RWPE2 (cell line): ENCODE measurements around the gene ADAM12.

ENCODE experiments used
- ATAC-seq: fragments of 200-7000 bp; cut with Tn5 transposase; 3 replicates; pipeline ENCODE4 v1.9.1; 2021; ENCODE audit warnings: low read depth
- DNase-seq: peaks from one replicate; pipeline ENCODE4 v3.0.0-alpha.2; 2020; ENCODE audit warnings: low spot score
- H3K27ac ChIP-seq: fragments of 450-650 bp; 2 replicates; pipeline ENCODE4 v1.5.1; 2017; ENCODE audit warnings: mild to moderate bottlenecking; ENCODE audit not compliant: poor library complexity, severe bottlenecking
- H3K27me3 ChIP-seq: fragments of 250-450 bp; sonication (Bioruptor Pico); 2 replicates; pipeline ENCODE4 v1.5.1; 2021; ENCODE audit warnings: mild to moderate bottlenecking, moderate library complexity; ENCODE audit not compliant: insufficient read depth, poor library complexity, severe bottlenecking
- H3K36me3 ChIP-seq: fragments of 250-450 bp; sonication (Bioruptor Pico); 2 replicates; pipeline ENCODE4 v1.5.1; 2020; ENCODE audit warnings: low read depth, mild to moderate bottlenecking, moderate library complexity
- H3K4me1 ChIP-seq: fragments of 250-450 bp; sonication (Bioruptor Pico); 2 replicates; pipeline ENCODE4 v1.5.1; 2021; ENCODE audit warnings: mild to moderate bottlenecking, moderate library complexity; ENCODE audit not compliant: insufficient read depth, poor library complexity, severe bottlenecking
- H3K4me3 ChIP-seq: fragments of 250-450 bp; sonication (Bioruptor Pico); 2 replicates; pipeline ENCODE4 v1.5.1; 2021; ENCODE audit warnings: mild to moderate bottlenecking, moderate library complexity; ENCODE audit not compliant: severe bottlenecking
- H3K9me3 ChIP-seq: fragments of 250-450 bp; sonication (Bioruptor Pico); 2 replicates; pipeline ENCODE4 v1.5.1; 2021; ENCODE audit warnings: mild to moderate bottlenecking, moderate library complexity; ENCODE audit not compliant: severe bottlenecking
- TF ChIP-seq, protein P1 (sequence below): fragments of 450-650 bp; IDR thresholded peaks from one replicate; pipeline ENCODE4 v1.5.1; 2017; ENCODE audit warnings: mild to moderate bottlenecking, moderate library complexity; ENCODE audit not compliant: poor library complexity, severe bottlenecking

ADAM12 gene

DNA sequence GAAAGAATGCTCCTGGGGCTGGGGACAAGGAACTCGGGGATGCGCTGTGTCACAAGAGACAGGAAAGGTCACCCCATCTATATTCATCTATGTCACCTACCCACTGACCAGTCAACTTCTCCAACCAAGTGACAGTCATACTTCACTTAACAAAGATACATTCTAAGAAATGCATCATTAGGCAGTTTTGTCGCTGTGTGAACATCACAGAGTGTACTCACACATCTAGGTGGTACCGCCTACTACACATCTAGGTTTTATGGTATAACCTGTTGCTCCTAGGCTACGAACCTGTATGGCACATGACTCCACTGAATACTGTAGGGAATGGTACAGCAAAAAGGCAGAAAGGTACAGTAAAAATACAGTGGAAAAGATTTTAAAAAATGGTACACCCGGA, 3.8 kb upstream of the ADAM12 start:
- Histone ChIP-seq H3K9me3 (no peaks in the 10 kb centered on the region), H3K4me1 (peaks cover 1% of the 10 kb centered on the region), H3K27me3 (no peaks in the 10 kb centered on the region), H3K27ac (no peak overlapping the region), H3K4me3 (no peak overlapping the region), H3K36me3 (no peaks in the 10 kb centered on the region)
- TF ChIP-seq, protein P1, sequence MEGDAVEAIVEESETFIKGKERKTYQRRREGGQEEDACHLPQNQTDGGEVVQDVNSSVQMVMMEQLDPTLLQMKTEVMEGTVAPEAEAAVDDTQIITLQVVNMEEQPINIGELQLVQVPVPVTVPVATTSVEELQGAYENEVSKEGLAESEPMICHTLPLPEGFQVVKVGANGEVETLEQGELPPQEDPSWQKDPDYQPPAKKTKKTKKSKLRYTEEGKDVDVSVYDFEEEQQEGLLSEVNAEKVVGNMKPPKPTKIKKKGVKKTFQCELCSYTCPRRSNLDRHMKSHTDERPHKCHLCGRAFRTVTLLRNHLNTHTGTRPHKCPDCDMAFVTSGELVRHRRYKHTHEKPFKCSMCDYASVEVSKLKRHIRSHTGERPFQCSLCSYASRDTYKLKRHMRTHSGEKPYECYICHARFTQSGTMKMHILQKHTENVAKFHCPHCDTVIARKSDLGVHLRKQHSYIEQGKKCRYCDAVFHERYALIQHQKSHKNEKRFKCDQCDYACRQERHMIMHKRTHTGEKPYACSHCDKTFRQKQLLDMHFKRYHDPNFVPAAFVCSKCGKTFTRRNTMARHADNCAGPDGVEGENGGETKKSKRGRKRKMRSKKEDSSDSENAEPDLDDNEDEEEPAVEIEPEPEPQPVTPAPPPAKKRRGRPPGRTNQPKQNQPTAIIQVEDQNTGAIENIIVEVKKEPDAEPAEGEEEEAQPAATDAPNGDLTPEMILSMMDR = no peak
- ATAC-seq (no peak), DNase-seq (no peak)

DNA sequence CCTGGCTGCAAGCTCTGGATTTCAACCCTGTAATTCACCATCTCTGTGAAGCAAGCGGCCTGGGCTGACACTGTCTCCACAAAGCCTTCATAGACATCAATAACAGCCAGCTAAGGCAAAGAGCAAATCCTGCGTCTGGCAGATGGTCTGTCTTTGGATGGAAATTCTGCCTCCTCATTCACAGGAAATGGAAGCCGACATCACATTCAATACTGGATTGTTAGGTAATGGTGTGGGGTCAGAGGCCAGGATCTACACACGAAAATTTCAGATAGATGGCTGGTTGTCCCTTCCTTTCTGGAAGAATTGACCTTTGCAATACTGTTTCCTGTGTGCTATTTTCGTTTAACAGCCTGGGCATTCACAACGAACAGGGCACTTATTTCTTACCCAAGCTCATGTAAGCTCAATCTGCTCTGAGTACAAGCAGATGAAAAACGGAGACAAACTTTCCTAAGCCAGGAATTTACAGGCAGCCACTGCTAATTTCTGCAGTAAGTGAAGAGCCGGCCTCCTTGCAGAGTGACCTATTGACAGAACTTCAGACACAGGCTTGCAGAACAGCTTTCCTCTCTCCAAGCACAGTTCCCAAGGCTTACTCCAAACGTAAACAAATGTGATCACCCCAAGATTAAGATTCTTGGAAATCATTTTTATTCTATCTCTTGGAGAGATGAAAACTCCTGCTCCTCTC, 3.1 kb upstream of the ADAM12 start:
- ATAC-seq (no peak), DNase-seq (no peak)
- TF ChIP-seq, protein P1 = no peak
- H3K4me1 ChIP-seq = peaks cover 3% of the 10 kb centered on the region
- H3K27ac ChIP-seq = no peak overlapping the region
- no peak overlapping the region for H3K4me3 ChIP-seq
- H3K27me3 ChIP-seq = no peaks in the 10 kb centered on the region
- H3K9me3 ChIP-seq = no peaks in the 10 kb centered on the region
- H3K36me3 ChIP-seq = no peaks in the 10 kb centered on the region

DNA sequence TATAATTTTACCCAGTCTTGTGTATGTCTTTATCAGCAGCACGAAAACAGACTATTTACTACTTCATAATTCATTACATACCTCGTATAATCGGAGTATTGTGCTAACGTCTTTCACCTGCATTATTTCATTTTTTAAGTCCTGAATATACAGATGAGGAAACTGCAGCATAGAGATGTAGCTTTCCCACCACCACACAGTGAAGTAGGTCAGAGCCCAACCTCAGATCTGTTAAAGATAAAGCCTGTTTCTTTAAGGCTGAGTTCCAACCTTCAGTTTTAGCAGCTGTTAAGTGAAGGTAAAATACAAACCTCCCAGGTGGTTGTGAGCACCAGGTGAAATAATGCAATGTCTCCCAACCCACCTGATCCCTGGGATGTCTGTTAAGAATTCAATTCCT, 2.0 kb upstream of the ADAM12 start:
- DNase-seq (no peak), ATAC-seq (no peak)
- no peak overlapping the region for H3K27ac ChIP-seq
- no peak overlapping the region for H3K4me3 ChIP-seq
- H3K4me1 ChIP-seq = peaks cover 3% of the 10 kb centered on the region
- no peaks in the 10 kb centered on the region for H3K9me3 ChIP-seq
- TF ChIP-seq, protein P1 = no peak
- no peaks in the 10 kb centered on the region for H3K36me3 ChIP-seq
- no peaks in the 10 kb centered on the region for H3K27me3 ChIP-seq

DNA sequence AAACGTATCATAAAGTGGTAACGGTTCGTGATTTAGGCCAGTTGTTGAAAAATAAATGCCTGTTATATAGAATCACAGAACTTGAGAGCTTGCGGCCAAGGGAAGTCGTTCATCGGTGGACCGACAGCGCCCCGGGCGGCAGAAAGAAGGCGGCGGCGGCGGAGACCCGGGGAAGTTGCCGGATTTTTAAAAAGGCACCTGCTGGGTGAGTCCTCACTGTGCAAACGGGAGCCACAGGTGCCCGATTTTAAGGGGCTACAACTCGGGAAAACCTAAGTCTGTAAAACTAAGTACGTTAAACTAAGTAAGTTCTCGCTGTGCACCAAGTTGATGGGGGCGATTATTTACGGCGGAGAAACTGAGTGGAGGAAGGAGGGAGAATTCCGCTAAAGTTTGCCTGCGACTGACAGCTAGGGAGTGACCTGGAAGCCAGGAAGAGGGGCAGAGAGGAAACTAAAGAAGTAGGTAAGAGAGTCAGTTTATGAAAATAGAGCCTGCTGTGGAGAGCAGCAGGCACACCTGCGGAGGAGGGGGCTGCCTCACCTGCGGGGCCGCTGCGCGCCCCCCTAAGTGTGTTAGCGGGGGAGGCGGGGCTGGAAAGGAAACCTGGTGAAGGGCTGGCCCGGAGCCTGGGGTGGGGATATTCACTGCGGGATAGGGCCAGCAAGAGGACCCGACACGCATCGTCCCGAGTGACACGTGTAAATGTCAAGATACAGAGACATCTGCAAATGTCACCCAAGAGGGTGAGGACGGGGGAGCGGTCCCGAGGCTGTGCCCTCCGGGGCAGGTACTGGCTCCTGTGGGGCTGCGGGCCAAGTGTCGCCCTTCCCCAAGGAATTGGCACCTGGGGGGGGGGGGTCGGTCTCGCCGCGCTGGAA, 996 bp downstream of the ADAM12 start:
- Histone ChIP-seq H3K27me3 (no peaks in the 10 kb centered on the region), H3K36me3 (no peaks in the 10 kb centered on the region), H3K4me3 (peak overlapping the region; percentile 36), H3K9me3 (no peaks in the 10 kb centered on the region), H3K27ac (no peak overlapping the region), H3K4me1 (peaks cover 6% of the 10 kb centered on the region)
- ATAC-seq = peak; percentile 70
- DNase-seq = no peak
- TF ChIP-seq, protein P1 = peak; percentile 88
